ENCODE results near the gene ARHGAP6.

GRCh38 chrX:11438380-11438723, 227.4 kb downstream of the ARHGAP6 start:
- no peak for TF ChIP-seq ZZZ3 (CRISPR knock-in tag; IDR thresholded peaks at IDR 0.05; ENCODE audit: borderline replicate concordance)
- no peak for TF ChIP-seq MEIS2 (CRISPR knock-in tag; IDR thresholded peaks at IDR 0.05)
- TF ChIP-seq FOXM1 (CRISPR knock-in tag; IDR thresholded peaks at IDR 0.05), result no peak
- TF ChIP-seq, protein P1, sequence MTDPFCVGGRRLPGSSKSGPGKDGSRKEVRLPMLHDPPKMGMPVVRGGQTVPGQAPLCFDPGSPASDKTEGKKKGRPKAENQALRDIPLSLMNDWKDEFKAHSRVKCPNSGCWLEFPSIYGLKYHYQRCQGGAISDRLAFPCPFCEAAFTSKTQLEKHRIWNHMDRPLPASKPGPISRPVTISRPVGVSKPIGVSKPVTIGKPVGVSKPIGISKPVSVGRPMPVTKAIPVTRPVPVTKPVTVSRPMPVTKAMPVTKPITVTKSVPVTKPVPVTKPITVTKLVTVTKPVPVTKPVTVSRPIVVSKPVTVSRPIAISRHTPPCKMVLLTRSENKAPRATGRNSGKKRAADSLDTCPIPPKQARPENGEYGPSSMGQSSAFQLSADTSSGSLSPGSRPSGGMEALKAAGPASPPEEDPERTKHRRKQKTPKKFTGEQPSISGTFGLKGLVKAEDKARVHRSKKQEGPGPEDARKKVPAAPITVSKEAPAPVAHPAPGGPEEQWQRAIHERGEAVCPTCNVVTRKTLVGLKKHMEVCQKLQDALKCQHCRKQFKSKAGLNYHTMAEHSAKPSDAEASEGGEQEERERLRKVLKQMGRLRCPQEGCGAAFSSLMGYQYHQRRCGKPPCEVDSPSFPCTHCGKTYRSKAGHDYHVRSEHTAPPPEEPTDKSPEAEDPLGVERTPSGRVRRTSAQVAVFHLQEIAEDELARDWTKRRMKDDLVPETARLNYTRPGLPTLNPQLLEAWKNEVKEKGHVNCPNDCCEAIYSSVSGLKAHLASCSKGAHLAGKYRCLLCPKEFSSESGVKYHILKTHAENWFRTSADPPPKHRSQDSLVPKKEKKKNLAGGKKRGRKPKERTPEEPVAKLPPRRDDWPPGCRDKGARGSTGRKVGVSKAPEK (CRISPR knock-in tag; IDR thresholded peaks at IDR 0.05; ENCODE audit: borderline replicate concordance), result no peak
- TF ChIP-seq CTCF (CRISPR knock-in tag; IDR thresholded peaks at IDR 0.05), result no peak
- TF ChIP-seq KDM2A (CRISPR knock-in tag; IDR thresholded peaks at IDR 0.05; ENCODE audit: borderline replicate concordance, low read depth), result no peak
- TF ChIP-seq PATZ1 (CRISPR knock-in tag; IDR thresholded peaks at IDR 0.05), result no peak
- no peak for TF ChIP-seq ARNT (IDR thresholded peaks at IDR 0.05)
- TF ChIP-seq RFX1 (IDR thresholded peaks at IDR 0.05), result no peak
- TF ChIP-seq, protein P2, sequence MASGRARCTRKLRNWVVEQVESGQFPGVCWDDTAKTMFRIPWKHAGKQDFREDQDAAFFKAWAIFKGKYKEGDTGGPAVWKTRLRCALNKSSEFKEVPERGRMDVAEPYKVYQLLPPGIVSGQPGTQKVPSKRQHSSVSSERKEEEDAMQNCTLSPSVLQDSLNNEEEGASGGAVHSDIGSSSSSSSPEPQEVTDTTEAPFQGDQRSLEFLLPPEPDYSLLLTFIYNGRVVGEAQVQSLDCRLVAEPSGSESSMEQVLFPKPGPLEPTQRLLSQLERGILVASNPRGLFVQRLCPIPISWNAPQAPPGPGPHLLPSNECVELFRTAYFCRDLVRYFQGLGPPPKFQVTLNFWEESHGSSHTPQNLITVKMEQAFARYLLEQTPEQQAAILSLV (CRISPR knock-in tag; IDR thresholded peaks at IDR 0.05; ENCODE audit: borderline replicate concordance), result no peak
- TF ChIP-seq, protein P3, sequence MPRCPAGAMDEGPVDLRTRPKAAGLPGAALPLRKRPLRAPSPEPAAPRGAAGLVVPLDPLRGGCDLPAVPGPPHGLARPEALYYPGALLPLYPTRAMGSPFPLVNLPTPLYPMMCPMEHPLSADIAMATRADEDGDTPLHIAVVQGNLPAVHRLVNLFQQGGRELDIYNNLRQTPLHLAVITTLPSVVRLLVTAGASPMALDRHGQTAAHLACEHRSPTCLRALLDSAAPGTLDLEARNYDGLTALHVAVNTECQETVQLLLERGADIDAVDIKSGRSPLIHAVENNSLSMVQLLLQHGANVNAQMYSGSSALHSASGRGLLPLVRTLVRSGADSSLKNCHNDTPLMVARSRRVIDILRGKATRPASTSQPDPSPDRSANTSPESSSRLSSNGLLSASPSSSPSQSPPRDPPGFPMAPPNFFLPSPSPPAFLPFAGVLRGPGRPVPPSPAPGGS (CRISPR knock-in tag; IDR thresholded peaks at IDR 0.05), result no peak

Measured in HepG2 (cell line).